ENCODE results near the gene TAPT1.

TAPT1 gene

GRCh38 chr4:16225863-16226815 lies at the start of gene TAPT1:
TAPT1 (minus strand) TSS chr4:16226471; CDS start chr4:16226457, 14 bp downstream.
- peak; percentile 89 for DNase-seq

GRCh38 chr4:16271411-16271810 lies 45.1 kb upstream of the TAPT1 start:
- no peak for DNase-seq

- DNase-seq: no peak
Measured at GRCh38 chr4:16270454-16271328, 44.4 kb upstream of the TAPT1 start.

GRCh38 chr4:16269742-16270453 lies 43.6 kb upstream of the TAPT1 start:
- peak; percentile 54 for DNase-seq

- no peak for DNase-seq
Measured at GRCh38 chr4:16269240-16269639, 43.0 kb upstream of the TAPT1 start.

GRCh38 chr4:16268290-16268689 lies 42.0 kb upstream of the TAPT1 start:
- no peak for DNase-seq

GRCh38 chr4:16267639-16268038 lies 41.4 kb upstream of the TAPT1 start:
- DNase-seq: no peak

GRCh38 chr4:16265820-16266219 lies 39.5 kb upstream of the TAPT1 start:
- no peak for DNase-seq

GRCh38 chr4:16264798-16265197 lies 38.5 kb upstream of the TAPT1 start:
- DNase-seq: no peak

- DNase-seq: no peak
Measured at GRCh38 chr4:16263056-16263455, 36.8 kb upstream of the TAPT1 start.

- DNase-seq: no peak
Measured at GRCh38 chr4:16262188-16262587, 35.9 kb upstream of the TAPT1 start.

GRCh38 chr4:16261313-16261878 lies 35.1 kb upstream of the TAPT1 start:
- no peak for DNase-seq

- no peak for DNase-seq
Measured at GRCh38 chr4:16259889-16260246, 33.6 kb upstream of the TAPT1 start.

- no peak for DNase-seq
Measured at GRCh38 chr4:16259241-16259888, 33.1 kb upstream of the TAPT1 start.

GRCh38 chr4:16257611-16258010 lies 31.3 kb upstream of the TAPT1 start:
- DNase-seq: no peak

GRCh38 chr4:16256343-16256742 lies 30.1 kb upstream of the TAPT1 start:
- DNase-seq: no peak

GRCh38 chr4:16255730-16256129 lies 29.5 kb upstream of the TAPT1 start:
- no peak for DNase-seq

GRCh38 chr4:16253127-16253960 lies 27.1 kb upstream of the TAPT1 start:
- no peak for DNase-seq

GRCh38 chr4:16250661-16251365 lies 24.5 kb upstream of the TAPT1 start:
- DNase-seq: no peak

- no peak for DNase-seq
Measured at GRCh38 chr4:16248605-16249004, 22.3 kb upstream of the TAPT1 start.

GRCh38 chr4:16245241-16245640 lies 19.0 kb upstream of the TAPT1 start:
- no peak for DNase-seq

Measured in left hindlimb (tissue), 1 donor.